ENCODE results near the gene MRPL21.

DNA sequence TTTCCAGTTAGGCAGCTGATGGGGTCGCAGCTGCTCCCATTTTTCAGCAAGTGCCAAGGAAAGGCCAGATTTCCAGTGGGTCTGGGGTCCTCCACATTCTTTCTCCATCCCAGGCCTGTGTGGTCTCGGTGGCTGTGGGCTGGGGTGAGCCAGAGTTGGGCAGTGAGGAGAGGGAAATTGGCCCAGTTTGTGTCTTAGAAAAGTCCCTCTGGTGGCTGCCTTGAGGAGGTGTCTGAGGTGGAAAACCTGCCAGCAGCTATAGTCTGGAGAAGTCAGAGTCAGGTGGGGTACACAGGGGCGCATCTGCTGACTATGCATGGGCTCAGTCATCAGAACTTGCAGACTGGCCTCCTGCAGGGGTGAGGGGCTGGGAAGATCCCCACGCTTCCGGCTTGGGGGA, 46.6 kb upstream of the MRPL21 start:
- TF ChIP-seq EP300 (IDR thresholded peaks at IDR 0.05; ENCODE audit: borderline replicate concordance in 1 of 2, low read depth in 2 of 2, low read length in 2 of 2), result no peak
- TF ChIP-seq, protein P1, sequence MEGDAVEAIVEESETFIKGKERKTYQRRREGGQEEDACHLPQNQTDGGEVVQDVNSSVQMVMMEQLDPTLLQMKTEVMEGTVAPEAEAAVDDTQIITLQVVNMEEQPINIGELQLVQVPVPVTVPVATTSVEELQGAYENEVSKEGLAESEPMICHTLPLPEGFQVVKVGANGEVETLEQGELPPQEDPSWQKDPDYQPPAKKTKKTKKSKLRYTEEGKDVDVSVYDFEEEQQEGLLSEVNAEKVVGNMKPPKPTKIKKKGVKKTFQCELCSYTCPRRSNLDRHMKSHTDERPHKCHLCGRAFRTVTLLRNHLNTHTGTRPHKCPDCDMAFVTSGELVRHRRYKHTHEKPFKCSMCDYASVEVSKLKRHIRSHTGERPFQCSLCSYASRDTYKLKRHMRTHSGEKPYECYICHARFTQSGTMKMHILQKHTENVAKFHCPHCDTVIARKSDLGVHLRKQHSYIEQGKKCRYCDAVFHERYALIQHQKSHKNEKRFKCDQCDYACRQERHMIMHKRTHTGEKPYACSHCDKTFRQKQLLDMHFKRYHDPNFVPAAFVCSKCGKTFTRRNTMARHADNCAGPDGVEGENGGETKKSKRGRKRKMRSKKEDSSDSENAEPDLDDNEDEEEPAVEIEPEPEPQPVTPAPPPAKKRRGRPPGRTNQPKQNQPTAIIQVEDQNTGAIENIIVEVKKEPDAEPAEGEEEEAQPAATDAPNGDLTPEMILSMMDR (IDR thresholded peaks at IDR 0.05; ENCODE audit: control extremely low read depth in 1 of 3, insufficient read depth in 1 of 3, low read depth in 1 of 3, low read length in 3 of 3), result peak; percentile 53 to 74 (median 64)
- TF ChIP-seq POLR2AphosphoS5 (IDR thresholded peaks at IDR 0.05; ENCODE audit: low read depth, low read length), result no peak
- no peak for TF ChIP-seq KDM5A (IDR thresholded peaks at IDR 0.05; ENCODE audit: low read length)
- TF ChIP-seq TAF1 (IDR thresholded peaks at IDR 0.05; ENCODE audit: low read depth, low read length), result no peak
- TF ChIP-seq EZH2 (IDR thresholded peaks at IDR 0.05; ENCODE audit: low read depth, low read length, severe bottlenecking), result no peak
- no peak for TF ChIP-seq CREB1 (IDR thresholded peaks at IDR 0.05)
- no peak for TF ChIP-seq TBP (IDR thresholded peaks at IDR 0.05; ENCODE audit: low read depth, low read length)
